HCT116 (cell line): Measurements from ENCODE around the gene MORN1. TPM values are rescaled to one million over a fixed set of nuclear protein-coding genes. Genes with fewer than 3 reads are reported as not detected.

Experiments
- ATAC-seq: fragments of 200-7000 bp; cut with Tn5 transposase; 2 replicates; pipeline ENCODE4 v1.9.1; 2020; ENCODE audit warnings: mild to moderate bottlenecking, moderate library complexity
- BruUV-seq: library from RNA; stranded (reverse); fragments of 400-500 nt; replicated peaks from 2 replicates; lab custom pipeline; 2021; lab: Mats Ljungman, UMichigan
- CTCF ChIA-PET: fragments of 300-600 bp; sonication (Branson Sonifier 250); formaldehyde crosslinking; loops from one replicate; lab custom pipeline; 2021; ENCODE audit warnings: antibody characterized with exemption; lab: Charles Lee
- POLR2A ChIA-PET: fragments of 300-600, 350-600 bp; sonication (Branson Sonifier 250); formaldehyde crosslinking; loops from one replicate; lab custom pipeline; 2021; ENCODE audit warnings: antibody characterized with exemption; lab: Charles Lee
- RAD21 ChIA-PET, 2 experiments: fragments of 300-600 bp; sonication (Branson Sonifier 250); formaldehyde crosslinking; loops; one replicate each; lab custom pipeline; 2023; ENCODE audit warnings: low total read pairs in 2 of 2; ENCODE audit not compliant: uncharacterized antibody in 2 of 2, unreplicated experiment in 2 of 2, low non-redundant PET in 1 of 2; lab: Charles Lee
- DNase-seq: peaks from one replicate; pipeline ENCODE4 v3.0.0-alpha.2; 2010; ENCODE audit warnings: low read depth, low spot score
- H2AFZ ChIP-seq: fragments of 200-600 bp; shearing (Covaris generic), sonication (generic); 2 replicates; pipeline ENCODE4 v1.6.1; 2017; ENCODE audit warnings: low read depth, mixed run types, mixed read lengths, antibody characterized with exemption, low read length; ENCODE audit not compliant: poor library complexity, severe bottlenecking
- H3K27ac ChIP-seq: 2 replicates; pipeline ENCODE4 v1.5.1; 2012; ENCODE audit warnings: low read depth, low read length
- H3K27me3 ChIP-seq: fragments of 200-600 bp; sonication (generic); 2 replicates; pipeline ENCODE4 v1.6.1; 2016; ENCODE audit warnings: mixed run types, low read length, mixed read lengths; ENCODE audit not compliant: insufficient read depth
- H3K36me3 ChIP-seq, 2 experiments: fragments of 200-500 bp in 1 of 2; fragments of 200-600 bp in 1 of 2; sonication (Bioruptor generic) in 1 of 2; sonication (generic) in 1 of 2; 2 replicates each; pipeline versions ENCODE4 v1.5.1 to v1.6.1; 2014 to 2016; ENCODE audit warnings: low read length in 2 of 2, inconsistent platforms in 1 of 2, mixed read lengths in 1 of 2, mixed run types in 1 of 2; ENCODE audit not compliant: insufficient read depth in 2 of 2, control insufficient read depth in 1 of 2
- H3K4me1 ChIP-seq, 2 experiments: fragments of 200-600 bp in 1 of 2; sonication (generic) in 1 of 2; 2 replicates each; pipeline versions ENCODE4 v1.5.1 to v1.6.1; 2012 to 2017; ENCODE audit warnings: low read length in 2 of 2, inconsistent platforms in 1 of 2, mild to moderate bottlenecking in 1 of 2, mixed read lengths in 1 of 2, mixed run types in 1 of 2, moderate library complexity in 1 of 2; ENCODE audit not compliant: insufficient read depth in 2 of 2, control insufficient read depth in 1 of 2
- H3K4me2 ChIP-seq: fragments of 200-600 bp; sonication (generic); 2 replicates; pipeline ENCODE4 v1.6.1; 2017; ENCODE audit warnings: mixed run types, low read length, mixed read lengths
- H3K4me3 ChIP-seq, 2 experiments: fragments of 200-600 bp in 1 of 2; sonication (generic) in 1 of 2; replicated peaks in 1 of 2; 2 replicates each; pipeline ENCODE4 v1.5.1; 2011 to 2016; ENCODE audit warnings: low read length in 2 of 2, control low read depth in 1 of 2, low read depth in 1 of 2, mild to moderate bottlenecking in 1 of 2, mixed read lengths in 1 of 2, mixed run types in 1 of 2
- H3K79me2 ChIP-seq: fragments of 200-600 bp; sonication (generic); 2 replicates; pipeline ENCODE4 v1.6.1; 2017; ENCODE audit warnings: mild to moderate bottlenecking, mixed run types, low read length, moderate library complexity, mixed read lengths; ENCODE audit not compliant: insufficient read depth
- H3K9ac ChIP-seq: fragments of 200-600 bp; sonication (generic); 2 replicates; pipeline ENCODE4 v1.6.1; 2016; ENCODE audit warnings: low read length, mixed read lengths
- H3K9me2 ChIP-seq: fragments of 200-600 bp; sonication (generic), shearing (Covaris generic); 2 replicates; pipeline ENCODE4 v1.6.1; 2017; ENCODE audit warnings: mixed run types, mild to moderate bottlenecking, moderate library complexity; ENCODE audit not compliant: insufficient read depth
- H3K9me3 ChIP-seq, 2 experiments: fragments of 200-500 bp in 1 of 2; fragments of 200-600 bp in 1 of 2; sonication (Bioruptor generic) in 1 of 2; sonication (generic) in 1 of 2; 2 replicates each; pipeline ENCODE4 v1.6.1; 2014 to 2017; ENCODE audit warnings: low read length in 2 of 2, mixed read lengths in 2 of 2, inconsistent platforms in 1 of 2, low read depth in 1 of 2, mild to moderate bottlenecking in 1 of 2, mixed run types in 1 of 2, moderate library complexity in 1 of 2; ENCODE audit not compliant: control insufficient read depth in 1 of 2, insufficient read depth in 1 of 2
- H4K20me1 ChIP-seq: fragments of 200-600 bp; sonication (generic), shearing (Covaris generic); 2 replicates; pipeline ENCODE4 v1.6.1; 2017; ENCODE audit warnings: mixed run types, mild to moderate bottlenecking, moderate library complexity; ENCODE audit not compliant: insufficient read depth
- CBX3 ChIP-seq: IDR thresholded peaks from 2 replicates; pipeline ENCODE4 v1.6.1; 2012; ENCODE audit warnings: low read depth
- EGR1 ChIP-seq: IDR thresholded peaks from 2 replicates; pipeline ENCODE4 v1.6.1; 2012; ENCODE audit warnings: low read depth
- EZH2 ChIP-seq: fragments of 200-600 bp; sonication (generic); IDR thresholded peaks from 2 replicates; pipeline ENCODE4 v1.6.1; 2017; ENCODE audit warnings: antibody characterized with exemption, mixed run types
- JUND ChIP-seq: IDR thresholded peaks from 2 replicates; pipeline ENCODE4 v1.6.1; 2012
- RAD21 ChIP-seq: IDR thresholded peaks from 2 replicates; pipeline ENCODE4 v1.6.1; 2012; ENCODE audit warnings: low read depth, mild to moderate bottlenecking
- SP1 ChIP-seq: IDR thresholded peaks from 2 replicates; pipeline ENCODE4 v1.6.1; 2012; ENCODE audit warnings: low read depth
- SRF ChIP-seq: IDR thresholded peaks from 2 replicates; pipeline ENCODE4 v1.6.1; 2012; ENCODE audit warnings: low read depth
- ZBTB33 ChIP-seq: IDR thresholded peaks from 2 replicates; pipeline ENCODE4 v1.6.1; 2011; ENCODE audit warnings: mild to moderate bottlenecking, low read length, moderate library complexity; ENCODE audit not compliant: insufficient replicate concordance; ENCODE audit errors: extremely low read depth
- ZNF274 ChIP-seq: fragments of 200-500 bp; sonication (Bioruptor generic); IDR thresholded peaks from 2 replicates; pipeline ENCODE4 v1.6.1; 2014; ENCODE audit warnings: mild to moderate bottlenecking, low read depth, low read length, inconsistent platforms
- intact Hi-C: fragments of 100-400 bp; cut with micrococcal nuclease; formaldehyde crosslinking; loops from 2 replicates; pipeline ENCODE4 v1.10.0; 2022
- total RNA-seq: library from RNA; stranded (reverse); gene quantifications from one replicate; pipeline ENCODE4 v1.2.1, GENCODE V29; 2021; ENCODE audit not compliant: unreplicated experiment
- TF ChIP-seq, protein P1 (sequence below): IDR thresholded peaks from 2 replicates; pipeline ENCODE4 v1.6.1; 2012; ENCODE audit warnings: low read depth
- TF ChIP-seq, protein P2 (sequence below), 3 experiments: fragments of 200-600 bp in 1 of 3; sonication (generic) in 1 of 3; IDR thresholded peaks in 2 of 3; conservative IDR thresholded peaks in 1 of 3; 2 replicates each; pipeline ENCODE4 v1.5.1; 2012 to 2017; ENCODE audit warnings: low read depth in 2 of 3, low read length in 2 of 3, antibody characterized with exemption in 1 of 3, borderline replicate concordance in 1 of 3, control low read depth in 1 of 3, mild to moderate bottlenecking in 1 of 3, mixed read lengths in 1 of 3, mixed run types in 1 of 3, moderate library complexity in 1 of 3; ENCODE audit not compliant: insufficient read depth in 1 of 3
- TF ChIP-seq, protein P3 (sequence below): IDR thresholded peaks from 2 replicates; pipeline ENCODE4 v1.6.1; 2012

Gene MORN1
- total RNA-seq, 1 experiment from 2014 or later, result 21.4 TPM

DNA sequence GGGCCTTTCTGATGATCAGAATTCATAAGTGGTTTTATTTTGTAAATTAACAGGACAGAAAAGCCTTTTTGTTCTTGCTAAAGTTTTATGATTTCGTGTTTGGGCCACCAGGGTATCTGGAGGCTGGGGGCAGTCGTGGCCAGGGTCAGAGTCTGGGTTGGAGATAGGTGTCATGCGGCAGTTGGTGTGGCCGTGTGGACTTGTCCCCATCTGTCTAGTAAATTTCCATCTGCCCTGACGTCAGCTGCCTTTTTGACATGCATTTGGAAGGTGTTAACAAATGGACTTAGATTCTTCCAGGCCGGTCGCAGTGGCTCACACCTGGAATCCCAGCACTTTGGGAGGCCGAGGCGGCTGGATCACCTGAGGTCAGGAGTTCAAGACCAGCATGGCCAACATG, 106.4 kb downstream of the MORN1 start:
- ATAC-seq (no peak), DNase-seq (no peak)
- ChIA-PET POLR2A (no interaction called here), RAD21 (no interaction called here), CTCF (no interaction called here)
- intact Hi-C loops, result no loop called here
- Histone ChIP-seq H3K4me2 (no peak overlapping the region), H3K27me3 (no peaks in the 10 kb centered on the region), H2AFZ (no peak overlapping the region), H3K36me3 (no peaks in the 10 kb centered on the region), H3K9me3 (no peaks in the 10 kb centered on the region), H3K9ac (no peak overlapping the region), H3K4me3 (no peak overlapping the region), H3K27ac (no peak overlapping the region), H3K79me2 (peaks cover 78% of the 10 kb centered on the region), H4K20me1 (peaks cover 2% of the 10 kb centered on the region; the same call in 1 of the 2 replicates), H3K9me2 (no peaks in the 10 kb centered on the region), H3K4me1 (no peaks in the 10 kb centered on the region)
- BruUV-seq, result no TSS peak
- TF ChIP-seq, protein P1, sequence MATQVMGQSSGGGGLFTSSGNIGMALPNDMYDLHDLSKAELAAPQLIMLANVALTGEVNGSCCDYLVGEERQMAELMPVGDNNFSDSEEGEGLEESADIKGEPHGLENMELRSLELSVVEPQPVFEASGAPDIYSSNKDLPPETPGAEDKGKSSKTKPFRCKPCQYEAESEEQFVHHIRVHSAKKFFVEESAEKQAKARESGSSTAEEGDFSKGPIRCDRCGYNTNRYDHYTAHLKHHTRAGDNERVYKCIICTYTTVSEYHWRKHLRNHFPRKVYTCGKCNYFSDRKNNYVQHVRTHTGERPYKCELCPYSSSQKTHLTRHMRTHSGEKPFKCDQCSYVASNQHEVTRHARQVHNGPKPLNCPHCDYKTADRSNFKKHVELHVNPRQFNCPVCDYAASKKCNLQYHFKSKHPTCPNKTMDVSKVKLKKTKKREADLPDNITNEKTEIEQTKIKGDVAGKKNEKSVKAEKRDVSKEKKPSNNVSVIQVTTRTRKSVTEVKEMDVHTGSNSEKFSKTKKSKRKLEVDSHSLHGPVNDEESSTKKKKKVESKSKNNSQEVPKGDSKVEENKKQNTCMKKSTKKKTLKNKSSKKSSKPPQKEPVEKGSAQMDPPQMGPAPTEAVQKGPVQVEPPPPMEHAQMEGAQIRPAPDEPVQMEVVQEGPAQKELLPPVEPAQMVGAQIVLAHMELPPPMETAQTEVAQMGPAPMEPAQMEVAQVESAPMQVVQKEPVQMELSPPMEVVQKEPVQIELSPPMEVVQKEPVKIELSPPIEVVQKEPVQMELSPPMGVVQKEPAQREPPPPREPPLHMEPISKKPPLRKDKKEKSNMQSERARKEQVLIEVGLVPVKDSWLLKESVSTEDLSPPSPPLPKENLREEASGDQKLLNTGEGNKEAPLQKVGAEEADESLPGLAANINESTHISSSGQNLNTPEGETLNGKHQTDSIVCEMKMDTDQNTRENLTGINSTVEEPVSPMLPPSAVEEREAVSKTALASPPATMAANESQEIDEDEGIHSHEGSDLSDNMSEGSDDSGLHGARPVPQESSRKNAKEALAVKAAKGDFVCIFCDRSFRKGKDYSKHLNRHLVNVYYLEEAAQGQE, result no peak
- TF ChIP-seq SP1, result no peak
- TF ChIP-seq, protein P2, sequence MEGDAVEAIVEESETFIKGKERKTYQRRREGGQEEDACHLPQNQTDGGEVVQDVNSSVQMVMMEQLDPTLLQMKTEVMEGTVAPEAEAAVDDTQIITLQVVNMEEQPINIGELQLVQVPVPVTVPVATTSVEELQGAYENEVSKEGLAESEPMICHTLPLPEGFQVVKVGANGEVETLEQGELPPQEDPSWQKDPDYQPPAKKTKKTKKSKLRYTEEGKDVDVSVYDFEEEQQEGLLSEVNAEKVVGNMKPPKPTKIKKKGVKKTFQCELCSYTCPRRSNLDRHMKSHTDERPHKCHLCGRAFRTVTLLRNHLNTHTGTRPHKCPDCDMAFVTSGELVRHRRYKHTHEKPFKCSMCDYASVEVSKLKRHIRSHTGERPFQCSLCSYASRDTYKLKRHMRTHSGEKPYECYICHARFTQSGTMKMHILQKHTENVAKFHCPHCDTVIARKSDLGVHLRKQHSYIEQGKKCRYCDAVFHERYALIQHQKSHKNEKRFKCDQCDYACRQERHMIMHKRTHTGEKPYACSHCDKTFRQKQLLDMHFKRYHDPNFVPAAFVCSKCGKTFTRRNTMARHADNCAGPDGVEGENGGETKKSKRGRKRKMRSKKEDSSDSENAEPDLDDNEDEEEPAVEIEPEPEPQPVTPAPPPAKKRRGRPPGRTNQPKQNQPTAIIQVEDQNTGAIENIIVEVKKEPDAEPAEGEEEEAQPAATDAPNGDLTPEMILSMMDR (IDR thresholded peaks at IDR 0.05 in 2 of 3, conservative IDR thresholded peaks at IDR 0.05 in 1 of 3; ENCODE audit: borderline replicate concordance in 1 of 3, insufficient read depth in 1 of 3, low read depth in 2 of 3, low read length in 2 of 3), result no peak
- TF ChIP-seq JUND, result no peak
- no peak for TF ChIP-seq EGR1
- no peak for TF ChIP-seq CBX3
- TF ChIP-seq RAD21, result no peak
- TF ChIP-seq ZBTB33, result no peak
- no peak for TF ChIP-seq ZNF274
- no peak for TF ChIP-seq EZH2
- no peak for TF ChIP-seq SRF
- TF ChIP-seq, protein P3, sequence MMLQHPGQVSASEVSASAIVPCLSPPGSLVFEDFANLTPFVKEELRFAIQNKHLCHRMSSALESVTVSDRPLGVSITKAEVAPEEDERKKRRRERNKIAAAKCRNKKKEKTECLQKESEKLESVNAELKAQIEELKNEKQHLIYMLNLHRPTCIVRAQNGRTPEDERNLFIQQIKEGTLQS, result no peak
